ENCODE results near the gene RNF213.

DNA sequence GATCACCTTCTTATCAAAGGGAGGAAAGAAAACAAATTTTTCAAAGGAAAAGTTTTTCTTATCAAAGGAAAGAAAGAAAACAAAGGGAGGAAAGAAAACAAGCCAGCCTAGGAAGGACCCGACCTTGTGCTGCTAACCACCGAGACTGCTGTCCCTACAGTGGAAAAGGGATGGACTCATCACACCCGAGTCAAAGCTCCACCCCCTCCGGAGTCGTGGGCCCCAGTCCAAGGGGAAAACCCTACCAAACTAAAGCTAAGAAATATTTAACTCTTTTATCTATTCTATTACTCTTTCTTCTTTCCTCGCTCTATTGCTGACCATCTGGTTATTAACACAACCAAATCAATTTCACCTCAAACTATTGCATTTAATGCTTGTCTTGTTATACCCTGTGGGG lies 148.2 kb downstream of the RNF213 start:
- TF ChIP-seq SP1 (IDR thresholded peaks at IDR 0.05; ENCODE audit: low read depth, low read length), result no peak
- TF ChIP-seq, protein P1, sequence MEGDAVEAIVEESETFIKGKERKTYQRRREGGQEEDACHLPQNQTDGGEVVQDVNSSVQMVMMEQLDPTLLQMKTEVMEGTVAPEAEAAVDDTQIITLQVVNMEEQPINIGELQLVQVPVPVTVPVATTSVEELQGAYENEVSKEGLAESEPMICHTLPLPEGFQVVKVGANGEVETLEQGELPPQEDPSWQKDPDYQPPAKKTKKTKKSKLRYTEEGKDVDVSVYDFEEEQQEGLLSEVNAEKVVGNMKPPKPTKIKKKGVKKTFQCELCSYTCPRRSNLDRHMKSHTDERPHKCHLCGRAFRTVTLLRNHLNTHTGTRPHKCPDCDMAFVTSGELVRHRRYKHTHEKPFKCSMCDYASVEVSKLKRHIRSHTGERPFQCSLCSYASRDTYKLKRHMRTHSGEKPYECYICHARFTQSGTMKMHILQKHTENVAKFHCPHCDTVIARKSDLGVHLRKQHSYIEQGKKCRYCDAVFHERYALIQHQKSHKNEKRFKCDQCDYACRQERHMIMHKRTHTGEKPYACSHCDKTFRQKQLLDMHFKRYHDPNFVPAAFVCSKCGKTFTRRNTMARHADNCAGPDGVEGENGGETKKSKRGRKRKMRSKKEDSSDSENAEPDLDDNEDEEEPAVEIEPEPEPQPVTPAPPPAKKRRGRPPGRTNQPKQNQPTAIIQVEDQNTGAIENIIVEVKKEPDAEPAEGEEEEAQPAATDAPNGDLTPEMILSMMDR (IDR thresholded peaks at IDR 0.05 in 2 of 3, conservative IDR thresholded peaks at IDR 0.05 in 1 of 3; ENCODE audit: control insufficient read depth in 2 of 3, extremely low read depth in 1 of 3, insufficient read depth in 1 of 3, low read depth in 3 of 3, low read length in 3 of 3), result no peak
- TF ChIP-seq CREM (IDR thresholded peaks at IDR 0.05; ENCODE audit: low read depth), result no peak
- TF ChIP-seq, protein P2, sequence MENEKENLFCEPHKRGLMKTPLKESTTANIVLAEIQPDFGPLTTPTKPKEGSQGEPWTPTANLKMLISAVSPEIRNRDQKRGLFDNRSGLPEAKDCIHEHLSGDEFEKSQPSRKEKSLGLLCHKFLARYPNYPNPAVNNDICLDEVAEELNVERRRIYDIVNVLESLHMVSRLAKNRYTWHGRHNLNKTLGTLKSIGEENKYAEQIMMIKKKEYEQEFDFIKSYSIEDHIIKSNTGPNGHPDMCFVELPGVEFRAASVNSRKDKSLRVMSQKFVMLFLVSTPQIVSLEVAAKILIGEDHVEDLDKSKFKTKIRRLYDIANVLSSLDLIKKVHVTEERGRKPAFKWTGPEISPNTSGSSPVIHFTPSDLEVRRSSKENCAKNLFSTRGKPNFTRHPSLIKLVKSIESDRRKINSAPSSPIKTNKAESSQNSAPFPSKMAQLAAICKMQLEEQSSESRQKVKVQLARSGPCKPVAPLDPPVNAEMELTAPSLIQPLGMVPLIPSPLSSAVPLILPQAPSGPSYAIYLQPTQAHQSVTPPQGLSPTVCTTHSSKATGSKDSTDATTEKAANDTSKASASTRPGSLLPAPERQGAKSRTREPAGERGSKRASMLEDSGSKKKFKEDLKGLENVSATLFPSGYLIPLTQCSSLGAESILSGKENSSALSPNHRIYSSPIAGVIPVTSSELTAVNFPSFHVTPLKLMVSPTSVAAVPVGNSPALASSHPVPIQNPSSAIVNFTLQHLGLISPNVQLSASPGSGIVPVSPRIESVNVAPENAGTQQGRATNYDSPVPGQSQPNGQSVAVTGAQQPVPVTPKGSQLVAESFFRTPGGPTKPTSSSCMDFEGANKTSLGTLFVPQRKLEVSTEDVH (IDR thresholded peaks at IDR 0.05; ENCODE audit: low read depth, partially characterized antibody), result no peak
- no peak for TF ChIP-seq TAF1 (IDR thresholded peaks at IDR 0.05; ENCODE audit: borderline replicate concordance, low read depth, low read length)
- no peak for TF ChIP-seq POLR2AphosphoS2 (IDR thresholded peaks at IDR 0.05; ENCODE audit: low read depth, low read length)
- TF ChIP-seq, protein P3, sequence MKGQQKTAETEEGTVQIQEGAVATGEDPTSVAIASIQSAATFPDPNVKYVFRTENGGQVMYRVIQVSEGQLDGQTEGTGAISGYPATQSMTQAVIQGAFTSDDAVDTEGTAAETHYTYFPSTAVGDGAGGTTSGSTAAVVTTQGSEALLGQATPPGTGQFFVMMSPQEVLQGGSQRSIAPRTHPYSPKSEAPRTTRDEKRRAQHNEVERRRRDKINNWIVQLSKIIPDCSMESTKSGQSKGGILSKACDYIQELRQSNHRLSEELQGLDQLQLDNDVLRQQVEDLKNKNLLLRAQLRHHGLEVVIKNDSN (IDR thresholded peaks at IDR 0.05; ENCODE audit: borderline replicate concordance, extremely low read length, insufficient read depth, low read depth, low read length), result no peak

Data from GM12878 (cell line).